GM23338 (cell line): ENCODE data around the gene PKIB. TPM values are rescaled to one million over a fixed set of nuclear protein-coding genes. Genes with fewer than 3 reads are reported as not detected.

ENCODE experiments used
- ATAC-seq: fragments of 200-7000 bp; cut with Tn5 transposase; 3 replicates; pipeline ENCODE4 v1.9.1; 2020
- DNase-seq: peaks from one replicate; pipeline ENCODE4 v3.0.0-alpha.2; 2015; ENCODE audit warnings: low spot score
- H2AFZ ChIP-seq: fragments of 200-600 bp; sonication (generic); 2 replicates; pipeline ENCODE4 v1.8.0; 2016; ENCODE audit warnings: antibody characterized with exemption, mild to moderate bottlenecking, moderate library complexity
- H3F3A ChIP-seq: fragments of 200-600 bp; sonication (generic); replicated peaks from 2 replicates; pipeline ENCODE4 v1.8.0; 2017; ENCODE audit warnings: antibody characterized with exemption, mixed run types, low read depth
- H3K27ac ChIP-seq: fragments of 200-600 bp; sonication (generic); 2 replicates; pipeline ENCODE4 v1.6.1; 2016; ENCODE audit warnings: low read depth
- H3K27me3 ChIP-seq: fragments of 200-600 bp; sonication (generic); 2 replicates; pipeline ENCODE4 v1.8.0; 2016; ENCODE audit warnings: mild to moderate bottlenecking, mixed run types, moderate library complexity; ENCODE audit not compliant: insufficient read depth
- H3K36me3 ChIP-seq: fragments of 200-600 bp; sonication (generic); 2 replicates; pipeline ENCODE4 v1.8.0; 2016; ENCODE audit warnings: mild to moderate bottlenecking; ENCODE audit not compliant: insufficient read depth
- H3K4me1 ChIP-seq: fragments of 200-600 bp; sonication (generic); 2 replicates; pipeline ENCODE4 v1.8.0; 2016; ENCODE audit warnings: mild to moderate bottlenecking, moderate library complexity; ENCODE audit not compliant: insufficient read depth
- H3K4me2 ChIP-seq: fragments of 200-600 bp; sonication (generic); 2 replicates; pipeline ENCODE4 v1.7.1; 2017; ENCODE audit warnings: mixed run types
- H3K4me3 ChIP-seq: fragments of 200-600 bp; sonication (generic); 2 replicates; pipeline ENCODE4 v1.6.1; 2016; ENCODE audit warnings: mixed run types
- H3K79me2 ChIP-seq: fragments of 200-600 bp; sonication (generic); replicated peaks from 2 replicates; pipeline ENCODE4 v1.8.0; 2017; ENCODE audit warnings: mild to moderate bottlenecking; ENCODE audit not compliant: insufficient read depth
- H3K9me2 ChIP-seq: fragments of 200-600 bp; sonication (generic); 2 replicates; pipeline ENCODE4 v1.8.0; 2017; ENCODE audit not compliant: insufficient read depth
- H4K20me1 ChIP-seq: fragments of 200-600 bp; sonication (generic); replicated peaks from 2 replicates; pipeline ENCODE4 v1.8.0; 2017; ENCODE audit warnings: mild to moderate bottlenecking; ENCODE audit not compliant: insufficient read depth
- H3K27ac Mint-ChIP-seq: 2 replicates; pipeline ENCODE4 v1.8.0; 2020; ENCODE audit warnings: inconsistent platforms, mild to moderate bottlenecking, moderate library complexity, mixed read lengths
- H3K27me3 Mint-ChIP-seq: 3 replicates; pipeline ENCODE4 v1.8.0; 2022; ENCODE audit warnings: low read depth, mild to moderate bottlenecking, moderate library complexity, mixed read lengths, inconsistent platforms; ENCODE audit not compliant: insufficient read depth, poor library complexity
- H3K36me3 Mint-ChIP-seq: 3 replicates; pipeline ENCODE4 v1.8.0; 2021; ENCODE audit warnings: low read depth, mild to moderate bottlenecking, inconsistent platforms, moderate library complexity, mixed read lengths
- H3K4me1 Mint-ChIP-seq: 3 replicates; pipeline ENCODE4 v1.8.0; 2020; ENCODE audit warnings: mild to moderate bottlenecking, inconsistent platforms, mixed read lengths
- H3K4me3 Mint-ChIP-seq: 3 replicates; pipeline ENCODE4 v1.8.0; 2021; ENCODE audit warnings: moderate library complexity, mild to moderate bottlenecking, inconsistent platforms, mixed read lengths
- H3K9me3 Mint-ChIP-seq: 3 replicates; pipeline ENCODE4 v1.8.0; 2020; ENCODE audit warnings: moderate library complexity, mild to moderate bottlenecking, inconsistent platforms, mixed read lengths
- CREB1 ChIP-seq: fragments of 250-450 bp; sonication (Bioruptor Pico); IDR thresholded peaks from 2 replicates; pipeline ENCODE4 v1.5.0; 2020; ENCODE audit warnings: low read depth, mild to moderate bottlenecking, moderate library complexity
- EZH2 ChIP-seq: fragments of 200-600 bp; sonication (generic); IDR thresholded peaks from one replicate; pipeline ENCODE4 v1.8.0; 2017; ENCODE audit warnings: antibody characterized with exemption, mild to moderate bottlenecking, low read depth; ENCODE audit not compliant: unreplicated experiment
- EZH2phosphoT487 ChIP-seq: fragments of 200-600 bp; sonication (generic); IDR thresholded peaks from one replicate; pipeline ENCODE4 v1.8.1; 2018; ENCODE audit warnings: antibody characterized with exemption; ENCODE audit not compliant: unreplicated experiment
- JUNB ChIP-seq: IDR thresholded peaks from one replicate; pipeline ENCODE4 v1.6.1; 2016; ENCODE audit warnings: antibody characterized with exemption; ENCODE audit not compliant: unreplicated experiment
- NANOG ChIP-seq: IDR thresholded peaks from 2 replicates; pipeline ENCODE4 v1.6.1; 2016; ENCODE audit warnings: antibody characterized with exemption, borderline replicate concordance
- POLR2AphosphoS5 ChIP-seq: IDR thresholded peaks from 2 replicates; pipeline ENCODE4 v1.6.1; 2016; ENCODE audit warnings: antibody characterized with exemption, low read depth
- STAT1 ChIP-seq: IDR thresholded peaks from one replicate; pipeline ENCODE4 v1.6.1; 2016; ENCODE audit warnings: antibody characterized with exemption; ENCODE audit not compliant: unreplicated experiment
- ZNF114 ChIP-seq: fragments of 250-450 bp; sonication (Bioruptor Pico); IDR thresholded peaks from 2 replicates; pipeline ENCODE4 v1.5.0; 2020; ENCODE audit warnings: mild to moderate bottlenecking, moderate library complexity
- ZNF331 ChIP-seq: fragments of 250-450 bp; sonication (Bioruptor Pico); IDR thresholded peaks from 2 replicates; pipeline ENCODE4 v1.5.0; 2020; ENCODE audit warnings: low read depth, mild to moderate bottlenecking, moderate library complexity
- polyA plus RNA-seq: library from polyadenylated mRNA; unstranded; fragments of >200 nt; fragmentation: Nextera tagmentation; extraction: Ambion mirVana; gene quantifications from 2 replicates; pipeline ENCODE4 v1.2.1, GENCODE V29; 2016
- total RNA-seq: library from RNA; depleted of rRNA; stranded (reverse); fragments of >200 nt; shearing (Covaris generic); gene quantifications from 2 replicates; pipeline ENCODE4 v1.2.3, GENCODE V29; 2014
- TF ChIP-seq, protein P1 (sequence below): IDR thresholded peaks from 2 replicates; pipeline ENCODE4 v1.6.1; 2016; ENCODE audit warnings: antibody characterized with exemption
- TF ChIP-seq, protein P2 (sequence below): fragments of 250-450 bp; sonication (Bioruptor Pico); IDR thresholded peaks from 2 replicates; pipeline ENCODE4 v1.5.0; 2020; ENCODE audit warnings: mild to moderate bottlenecking, moderate library complexity
- TF ChIP-seq, protein P3 (sequence below), 2 experiments: fragments of 200-600 bp in 1 of 2; sonication (generic) in 1 of 2; conservative IDR thresholded peaks; 2 replicates each; pipeline versions ENCODE4 v1.5.1 to v1.6.1; 2016 to 2017; ENCODE audit warnings: antibody characterized with exemption in 2 of 2, low read depth in 2 of 2, mild to moderate bottlenecking in 2 of 2, moderate library complexity in 1 of 2
- TF ChIP-seq, protein P4 (sequence below): IDR thresholded peaks from one replicate; pipeline ENCODE4 v1.6.1; 2018; ENCODE audit warnings: antibody characterized with exemption; ENCODE audit not compliant: unreplicated experiment

PKIB gene
- total and polyA plus RNA-seq, 2 experiments from 2014 or later: 125 to 170 TPM

DNA sequence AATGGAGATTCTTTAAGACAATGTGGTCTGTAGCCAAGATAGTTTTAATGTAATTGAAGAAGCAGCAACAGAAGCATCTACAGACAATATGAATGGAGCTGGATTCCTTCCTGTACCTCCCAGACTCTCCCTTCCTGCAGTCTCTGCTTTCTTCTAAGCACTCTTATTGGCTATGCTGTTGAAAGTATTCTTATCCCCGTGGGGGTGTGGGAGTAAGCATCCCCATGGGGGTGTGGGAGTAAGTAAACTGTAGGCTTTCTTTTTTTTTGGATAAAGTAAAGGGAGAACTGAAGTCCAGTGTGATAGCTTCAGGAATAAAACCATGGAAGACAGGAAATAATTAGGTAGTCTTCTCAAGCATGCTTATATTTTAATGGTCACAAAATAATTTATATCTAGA, 4.1 kb downstream of the PKIB start:
- no peak for DNase-seq

More for the DNA sequence above, 4.1 kb downstream of the PKIB start:
- H3K36me3 Mint-ChIP-seq: peaks cover 18% of the 10 kb centered on the region
- peaks cover 12% of the 10 kb centered on the region; the same call in 1 of the 2 replicates for H4K20me1 ChIP-seq
- no peaks in the 10 kb centered on the region for H3F3A ChIP-seq
- H3K27ac ChIP-seq: no peak overlapping the region
- H3K79me2 ChIP-seq: peaks cover 12% of the 10 kb centered on the region
- peaks cover 31% of the 10 kb centered on the region for H3K27me3 ChIP-seq
- 0 out of 2 replicates have a peak, but pooled peaks cover 5% of the 10 kb centered on the region for H3K4me1 ChIP-seq
- H3K36me3 ChIP-seq: no peaks in the 10 kb centered on the region
- H3K9me3 Mint-ChIP-seq: no peaks in the 10 kb centered on the region
- H2AFZ ChIP-seq: no peak overlapping the region
- H3K4me3 Mint-ChIP-seq: no peak overlapping the region
- no peak overlapping the region for H3K27ac Mint-ChIP-seq
- H3K4me3 ChIP-seq: no peak overlapping the region
- peaks cover 8% of the 10 kb centered on the region for H3K27me3 Mint-ChIP-seq
- peaks cover 9% of the 10 kb centered on the region for H3K4me1 Mint-ChIP-seq
- no peak overlapping the region for H3K4me2 ChIP-seq
- TF ChIP-seq ZNF331 (CRISPR knock-in tag) (no peak), CREB1 (CRISPR knock-in tag) (no peak), NANOG (no peak), ZNF114 (CRISPR knock-in tag) (no peak), STAT1 (no peak), EZH2 (no peak), EZH2phosphoT487 (no peak), POLR2AphosphoS5 (no peak), JUNB (no peak)
- TF ChIP-seq, protein P1, sequence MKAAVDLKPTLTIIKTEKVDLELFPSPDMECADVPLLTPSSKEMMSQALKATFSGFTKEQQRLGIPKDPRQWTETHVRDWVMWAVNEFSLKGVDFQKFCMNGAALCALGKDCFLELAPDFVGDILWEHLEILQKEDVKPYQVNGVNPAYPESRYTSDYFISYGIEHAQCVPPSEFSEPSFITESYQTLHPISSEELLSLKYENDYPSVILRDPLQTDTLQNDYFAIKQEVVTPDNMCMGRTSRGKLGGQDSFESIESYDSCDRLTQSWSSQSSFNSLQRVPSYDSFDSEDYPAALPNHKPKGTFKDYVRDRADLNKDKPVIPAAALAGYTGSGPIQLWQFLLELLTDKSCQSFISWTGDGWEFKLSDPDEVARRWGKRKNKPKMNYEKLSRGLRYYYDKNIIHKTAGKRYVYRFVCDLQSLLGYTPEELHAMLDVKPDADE: no peak
- TF ChIP-seq, protein P2, sequence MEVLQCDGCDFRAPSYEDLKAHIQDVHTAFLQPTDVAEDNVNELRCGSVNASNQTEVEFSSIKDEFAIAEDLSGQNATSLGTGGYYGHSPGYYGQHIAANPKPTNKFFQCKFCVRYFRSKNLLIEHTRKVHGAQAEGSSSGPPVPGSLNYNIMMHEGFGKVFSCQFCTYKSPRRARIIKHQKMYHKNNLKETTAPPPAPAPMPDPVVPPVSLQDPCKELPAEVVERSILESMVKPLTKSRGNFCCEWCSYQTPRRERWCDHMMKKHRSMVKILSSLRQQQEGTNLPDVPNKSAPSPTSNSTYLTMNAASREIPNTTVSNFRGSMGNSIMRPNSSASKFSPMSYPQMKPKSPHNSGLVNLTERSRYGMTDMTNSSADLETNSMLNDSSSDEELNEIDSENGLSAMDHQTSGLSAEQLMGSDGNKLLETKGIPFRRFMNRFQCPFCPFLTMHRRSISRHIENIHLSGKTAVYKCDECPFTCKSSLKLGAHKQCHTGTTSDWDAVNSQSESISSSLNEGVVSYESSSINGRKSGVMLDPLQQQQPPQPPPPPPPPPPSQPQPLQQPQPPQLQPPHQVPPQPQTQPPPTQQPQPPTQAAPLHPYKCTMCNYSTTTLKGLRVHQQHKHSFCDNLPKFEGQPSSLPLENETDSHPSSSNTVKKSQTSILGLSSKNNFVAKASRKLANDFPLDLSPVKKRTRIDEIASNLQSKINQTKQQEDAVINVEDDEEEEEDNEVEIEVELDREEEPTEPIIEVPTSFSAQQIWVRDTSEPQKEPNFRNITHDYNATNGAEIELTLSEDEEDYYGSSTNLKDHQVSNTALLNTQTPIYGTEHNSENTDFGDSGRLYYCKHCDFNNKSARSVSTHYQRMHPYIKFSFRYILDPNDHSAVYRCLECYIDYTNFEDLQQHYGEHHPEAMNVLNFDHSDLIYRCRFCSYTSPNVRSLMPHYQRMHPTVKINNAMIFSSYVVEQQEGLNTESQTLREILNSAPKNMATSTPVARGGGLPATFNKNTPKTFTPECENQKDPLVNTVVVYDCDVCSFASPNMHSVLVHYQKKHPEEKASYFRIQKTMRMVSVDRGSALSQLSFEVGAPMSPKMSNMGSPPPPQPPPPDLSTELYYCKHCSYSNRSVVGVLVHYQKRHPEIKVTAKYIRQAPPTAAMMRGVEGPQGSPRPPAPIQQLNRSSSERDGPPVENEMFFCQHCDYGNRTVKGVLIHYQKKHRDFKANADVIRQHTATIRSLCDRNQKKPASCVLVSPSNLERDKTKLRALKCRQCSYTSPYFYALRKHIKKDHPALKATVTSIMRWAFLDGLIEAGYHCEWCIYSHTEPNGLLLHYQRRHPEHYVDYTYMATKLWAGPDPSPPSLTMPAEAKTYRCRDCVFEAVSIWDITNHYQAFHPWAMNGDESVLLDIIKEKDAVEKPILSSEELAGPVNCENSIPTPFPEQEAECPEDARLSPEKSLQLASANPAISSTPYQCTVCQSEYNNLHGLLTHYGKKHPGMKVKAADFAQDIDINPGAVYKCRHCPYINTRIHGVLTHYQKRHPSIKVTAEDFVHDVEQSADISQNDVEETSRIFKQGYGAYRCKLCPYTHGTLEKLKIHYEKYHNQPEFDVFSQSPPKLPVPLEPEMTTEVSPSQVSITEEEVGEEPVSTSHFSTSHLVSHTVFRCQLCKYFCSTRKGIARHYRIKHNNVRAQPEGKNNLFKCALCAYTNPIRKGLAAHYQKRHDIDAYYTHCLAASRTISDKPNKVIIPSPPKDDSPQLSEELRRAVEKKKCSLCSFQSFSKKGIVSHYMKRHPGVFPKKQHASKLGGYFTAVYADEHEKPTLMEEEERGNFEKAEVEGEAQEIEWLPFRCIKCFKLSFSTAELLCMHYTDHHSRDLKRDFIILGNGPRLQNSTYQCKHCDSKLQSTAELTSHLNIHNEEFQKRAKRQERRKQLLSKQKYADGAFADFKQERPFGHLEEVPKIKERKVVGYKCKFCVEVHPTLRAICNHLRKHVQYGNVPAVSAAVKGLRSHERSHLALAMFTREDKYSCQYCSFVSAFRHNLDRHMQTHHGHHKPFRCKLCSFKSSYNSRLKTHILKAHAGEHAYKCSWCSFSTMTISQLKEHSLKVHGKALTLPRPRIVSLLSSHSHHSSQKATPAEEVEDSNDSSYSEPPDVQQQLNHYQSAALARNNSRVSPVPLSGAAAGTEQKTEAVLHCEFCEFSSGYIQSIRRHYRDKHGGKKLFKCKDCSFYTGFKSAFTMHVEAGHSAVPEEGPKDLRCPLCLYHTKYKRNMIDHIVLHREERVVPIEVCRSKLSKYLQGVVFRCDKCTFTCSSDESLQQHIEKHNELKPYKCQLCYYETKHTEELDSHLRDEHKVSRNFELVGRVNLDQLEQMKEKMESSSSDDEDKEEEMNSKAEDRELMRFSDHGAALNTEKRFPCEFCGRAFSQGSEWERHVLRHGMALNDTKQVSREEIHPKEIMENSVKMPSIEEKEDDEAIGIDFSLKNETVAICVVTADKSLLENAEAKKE (CRISPR knock-in tag): no peak
- TF ChIP-seq, protein P3, sequence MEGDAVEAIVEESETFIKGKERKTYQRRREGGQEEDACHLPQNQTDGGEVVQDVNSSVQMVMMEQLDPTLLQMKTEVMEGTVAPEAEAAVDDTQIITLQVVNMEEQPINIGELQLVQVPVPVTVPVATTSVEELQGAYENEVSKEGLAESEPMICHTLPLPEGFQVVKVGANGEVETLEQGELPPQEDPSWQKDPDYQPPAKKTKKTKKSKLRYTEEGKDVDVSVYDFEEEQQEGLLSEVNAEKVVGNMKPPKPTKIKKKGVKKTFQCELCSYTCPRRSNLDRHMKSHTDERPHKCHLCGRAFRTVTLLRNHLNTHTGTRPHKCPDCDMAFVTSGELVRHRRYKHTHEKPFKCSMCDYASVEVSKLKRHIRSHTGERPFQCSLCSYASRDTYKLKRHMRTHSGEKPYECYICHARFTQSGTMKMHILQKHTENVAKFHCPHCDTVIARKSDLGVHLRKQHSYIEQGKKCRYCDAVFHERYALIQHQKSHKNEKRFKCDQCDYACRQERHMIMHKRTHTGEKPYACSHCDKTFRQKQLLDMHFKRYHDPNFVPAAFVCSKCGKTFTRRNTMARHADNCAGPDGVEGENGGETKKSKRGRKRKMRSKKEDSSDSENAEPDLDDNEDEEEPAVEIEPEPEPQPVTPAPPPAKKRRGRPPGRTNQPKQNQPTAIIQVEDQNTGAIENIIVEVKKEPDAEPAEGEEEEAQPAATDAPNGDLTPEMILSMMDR (conservative IDR thresholded peaks at IDR 0.05; ENCODE audit: low read depth in 2 of 2): no peak
- TF ChIP-seq, protein P4, sequence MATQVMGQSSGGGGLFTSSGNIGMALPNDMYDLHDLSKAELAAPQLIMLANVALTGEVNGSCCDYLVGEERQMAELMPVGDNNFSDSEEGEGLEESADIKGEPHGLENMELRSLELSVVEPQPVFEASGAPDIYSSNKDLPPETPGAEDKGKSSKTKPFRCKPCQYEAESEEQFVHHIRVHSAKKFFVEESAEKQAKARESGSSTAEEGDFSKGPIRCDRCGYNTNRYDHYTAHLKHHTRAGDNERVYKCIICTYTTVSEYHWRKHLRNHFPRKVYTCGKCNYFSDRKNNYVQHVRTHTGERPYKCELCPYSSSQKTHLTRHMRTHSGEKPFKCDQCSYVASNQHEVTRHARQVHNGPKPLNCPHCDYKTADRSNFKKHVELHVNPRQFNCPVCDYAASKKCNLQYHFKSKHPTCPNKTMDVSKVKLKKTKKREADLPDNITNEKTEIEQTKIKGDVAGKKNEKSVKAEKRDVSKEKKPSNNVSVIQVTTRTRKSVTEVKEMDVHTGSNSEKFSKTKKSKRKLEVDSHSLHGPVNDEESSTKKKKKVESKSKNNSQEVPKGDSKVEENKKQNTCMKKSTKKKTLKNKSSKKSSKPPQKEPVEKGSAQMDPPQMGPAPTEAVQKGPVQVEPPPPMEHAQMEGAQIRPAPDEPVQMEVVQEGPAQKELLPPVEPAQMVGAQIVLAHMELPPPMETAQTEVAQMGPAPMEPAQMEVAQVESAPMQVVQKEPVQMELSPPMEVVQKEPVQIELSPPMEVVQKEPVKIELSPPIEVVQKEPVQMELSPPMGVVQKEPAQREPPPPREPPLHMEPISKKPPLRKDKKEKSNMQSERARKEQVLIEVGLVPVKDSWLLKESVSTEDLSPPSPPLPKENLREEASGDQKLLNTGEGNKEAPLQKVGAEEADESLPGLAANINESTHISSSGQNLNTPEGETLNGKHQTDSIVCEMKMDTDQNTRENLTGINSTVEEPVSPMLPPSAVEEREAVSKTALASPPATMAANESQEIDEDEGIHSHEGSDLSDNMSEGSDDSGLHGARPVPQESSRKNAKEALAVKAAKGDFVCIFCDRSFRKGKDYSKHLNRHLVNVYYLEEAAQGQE: no peak
- no peaks in the 10 kb centered on the region for H3K9me2 ChIP-seq
- no peak for ATAC-seq
